Adipose tissue (tissue), 3 donors: ENCODE results near the gene TMEM11. TPM values are rescaled to one million over a fixed set of nuclear protein-coding genes. Genes with fewer than 3 reads are reported as not detected.
"Not testable (repeated sequence)": the region's sequence is repeated elsewhere in the genome, so short reads cannot be mapped to it uniquely, and the experiment has no call there.

ENCODE experiments used
- H3K27ac ChIP-seq: one replicate; pipeline ENCODE4 v1.5.1; 2013; ENCODE audit warnings: low read depth, low read length
- WGBS, 3 donors: extraction: QIAGEN DNeasy Blood & Tissue Kit; methylation state at CpG; one replicate each; pipeline ENCODE4 v1.1.7; 2013; 5-methylcytosine and 5-hydroxymethylcytosine counted together
- polyA plus RNA-seq, 3 donors: library from polyadenylated mRNA; stranded (reverse); fragments of 200-250 nt; gene quantifications; one replicate each; pipeline ENCODE4 v1.2.3, GENCODE V29; 2013
- donor health status: healthy with polysubstance abuse.
- donor health status: Bipolar disorder and iron deficiency.
- donor health status: healthy.

Gene TMEM11
- polyA plus RNA-seq, 3 donors: 17.7 to 39.3 (median 23.8) TPM

GRCh38 chr17:21194703-21195102, 19.3 kb downstream of the TMEM11 start:
- no peak overlapping the region for H3K27ac ChIP-seq
- WGBS, 3 donors: 49 to 69% (median 54%) methylated on average over 5 of the region's 5 CpGs

GRCh38 chr17:21194226-21194625, 19.7 kb downstream of the TMEM11 start:
- 28 to 63% (median 35%) methylated on average over 8 of the region's 8 CpGs for WGBS, 3 donors
- H3K27ac ChIP-seq: no peak overlapping the region

GRCh38 chr17:21193031-21193430, 20.9 kb downstream of the TMEM11 start:
- whole genome bisulfite sequencing, 3 donors: 58 to 87% (median 80%) methylated on average over 5 of the region's 5 CpGs
- H3K27ac ChIP-seq: no peak overlapping the region

DNA sequence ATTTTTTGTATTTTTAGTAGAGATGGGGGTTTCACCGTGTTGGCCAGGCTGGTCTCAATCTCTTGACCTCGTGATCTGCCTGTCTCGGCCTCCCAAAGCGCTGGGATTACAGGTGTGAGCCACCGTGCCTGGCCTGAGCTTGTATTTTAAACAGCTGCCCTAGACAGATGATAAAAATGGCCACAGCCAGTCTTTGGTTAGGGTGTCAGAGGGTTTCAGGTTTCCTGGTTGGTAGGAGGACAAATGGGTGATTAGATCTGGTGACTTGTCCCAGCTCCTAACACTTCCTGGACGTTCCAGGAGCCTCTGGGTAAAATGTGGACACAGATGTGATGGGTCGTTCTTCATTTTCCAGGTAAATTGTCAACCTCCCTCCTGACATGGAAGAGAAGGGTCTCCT, 21.5 kb downstream of the TMEM11 start:
- WGBS, 3 donors: 95 to 97% (median 96%) methylated on average over 7 of the region's 7 CpGs

DNA sequence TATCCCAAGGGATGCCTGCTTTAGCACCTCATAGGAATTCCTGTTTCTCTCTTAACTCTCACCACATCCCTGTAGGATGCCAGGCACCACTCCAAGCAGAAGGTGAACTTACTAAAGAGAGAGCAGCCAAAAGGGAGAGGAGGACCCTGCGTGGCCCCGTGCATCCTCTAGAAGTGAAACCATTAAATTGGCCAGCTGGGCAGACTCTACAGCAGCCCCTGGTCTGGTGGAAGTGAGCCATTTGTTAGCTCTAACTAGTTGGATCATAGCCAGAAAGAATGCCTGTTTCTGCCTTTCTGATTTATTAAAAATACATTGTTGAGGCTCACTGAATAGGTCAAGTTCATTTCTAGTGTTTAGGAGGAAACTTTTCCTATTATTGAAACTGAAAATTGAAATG, 22.3 kb downstream of the TMEM11 start:
- WGBS, 3 donors: 58 to 78% (median 61%) methylated on average over 2 of the region's 2 CpGs
- no peak overlapping the region for H3K27ac ChIP-seq

More for the DNA sequence above, 21.5 kb downstream of the TMEM11 start:
- H3K27ac ChIP-seq: not testable (repeated sequence)

DNA sequence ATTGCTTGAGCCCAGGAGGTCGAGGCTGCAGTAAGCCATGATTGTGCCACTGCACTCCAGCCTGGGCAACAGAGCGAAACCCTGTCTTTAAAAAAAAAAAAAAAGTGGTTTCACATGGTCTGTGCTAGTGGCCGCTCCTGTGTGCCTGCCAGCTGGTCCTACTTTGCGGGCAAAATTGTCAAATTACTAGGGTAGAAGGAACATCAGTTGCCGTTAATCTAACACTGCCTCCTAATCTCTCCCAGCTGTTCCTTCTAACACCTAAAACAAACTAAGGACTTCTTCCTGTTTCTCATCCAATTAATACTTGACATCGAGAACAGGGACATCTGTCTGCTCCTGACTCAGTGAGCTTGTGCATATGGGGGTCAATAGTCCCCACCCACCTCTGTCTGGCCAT, 23.9 kb downstream of the TMEM11 start:
- 93 to 96% (median 95%) methylated on average over 6 of the region's 6 CpGs for WGBS, 3 donors
- H3K27ac ChIP-seq: no peak overlapping the region

DNA sequence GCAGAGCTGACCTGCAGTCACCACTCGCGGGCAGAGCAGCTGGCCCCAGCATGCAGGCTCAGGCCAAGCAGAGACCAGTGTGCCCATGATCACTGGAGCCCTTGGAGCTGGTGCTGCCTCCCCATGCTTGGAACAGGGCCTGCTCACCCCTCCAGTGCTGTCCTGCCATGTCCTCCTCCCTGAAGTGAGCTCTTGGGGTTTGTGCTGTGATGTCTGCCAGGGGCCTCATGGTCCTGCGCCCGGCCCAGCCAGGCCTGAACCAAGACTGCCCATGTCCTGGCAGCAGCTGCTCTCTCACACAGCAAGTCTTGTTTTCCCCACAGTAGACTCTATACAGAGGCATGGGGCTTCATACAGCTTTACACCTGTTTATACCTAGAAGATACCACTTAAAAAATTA, 24.6 kb downstream of the TMEM11 start:
- H3K27ac ChIP-seq: no peak overlapping the region
- 86 to 93% (median 88%) methylated on average over 4 of the region's 4 CpGs for WGBS, 3 donors

DNA sequence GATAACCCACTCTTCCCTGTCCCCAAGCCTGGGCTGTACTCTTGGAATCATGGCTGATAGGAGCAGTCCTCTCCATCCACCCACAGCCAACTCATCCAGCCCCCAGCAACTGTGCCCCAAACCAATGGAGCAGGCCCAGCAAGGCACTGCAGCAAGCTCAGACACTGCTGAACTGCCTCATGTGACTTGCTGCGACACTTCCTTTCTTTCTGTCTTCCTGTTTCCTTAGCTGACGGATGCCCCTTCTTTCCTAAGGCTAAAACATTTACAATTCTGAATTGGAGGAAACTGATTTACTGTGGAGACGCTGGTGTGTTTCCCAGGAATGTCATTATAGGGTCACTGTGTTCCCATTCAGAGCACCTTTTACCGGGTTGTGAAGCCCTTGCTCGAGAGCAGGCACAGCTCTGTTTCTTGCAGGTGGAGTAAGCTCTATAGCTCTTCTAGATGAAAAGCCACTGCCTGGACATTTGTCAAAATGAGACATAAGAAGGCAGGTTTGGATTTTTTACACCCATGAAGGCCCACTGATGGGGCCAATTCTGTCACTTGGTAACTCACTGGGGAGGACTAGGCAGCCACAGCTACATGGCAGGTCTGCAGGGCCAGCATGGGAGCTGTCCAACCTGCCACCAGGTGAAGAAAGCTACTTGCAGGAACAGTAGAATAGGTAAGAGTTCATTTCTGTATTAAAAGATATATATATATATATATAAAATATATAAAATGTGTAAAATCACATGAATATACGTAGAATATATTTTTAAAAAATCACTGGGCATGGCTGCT, 27.4 kb downstream of the TMEM11 start:
- no peak overlapping the region for H3K27ac ChIP-seq
- 67 to 92% (median 67%) methylated on average over 6 of the region's 6 CpGs for WGBS, 3 donors

DNA sequence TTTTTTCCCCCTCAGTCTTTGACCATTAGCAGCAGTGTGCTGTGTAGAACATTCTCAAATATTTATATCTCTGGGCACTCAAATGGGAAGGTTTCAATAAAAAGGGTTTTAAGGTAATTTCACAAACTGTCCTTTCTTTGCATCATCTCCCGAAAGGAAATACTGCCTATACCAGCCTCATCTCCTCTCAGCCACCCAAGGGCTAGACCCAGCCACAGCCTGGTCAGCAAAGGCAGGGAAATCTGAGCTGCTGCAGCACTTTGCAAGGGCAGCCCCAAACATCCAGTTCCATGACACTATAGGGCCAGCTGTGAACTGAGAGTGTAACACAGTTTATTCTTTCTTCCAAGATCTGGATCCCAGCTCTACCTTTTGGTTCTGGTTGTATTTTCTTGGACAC, 28.9 kb downstream of the TMEM11 start:
- no peak overlapping the region for H3K27ac ChIP-seq
- WGBS, 3 donors: 70 to 100% (median 75%) methylated on average over 1 of the region's 1 CpG

DNA sequence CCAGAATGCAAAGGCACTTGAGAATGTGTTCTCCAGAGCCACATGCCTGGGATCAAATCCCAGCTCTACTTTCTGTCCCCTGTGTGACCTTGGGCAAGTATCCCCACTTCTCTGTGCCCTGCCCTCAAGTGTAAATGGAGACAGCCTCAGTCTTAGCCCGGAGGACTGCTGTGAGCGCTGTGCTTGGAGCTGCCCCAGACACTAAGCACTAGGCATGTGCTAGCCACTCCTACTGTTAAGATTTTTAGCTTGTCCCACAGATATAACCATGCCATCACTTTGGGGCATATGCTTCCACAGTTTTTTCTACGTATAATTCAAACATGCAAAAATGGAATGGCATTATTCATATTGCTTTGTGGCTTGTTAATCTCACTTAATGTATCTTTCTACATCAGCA, 29.4 kb downstream of the TMEM11 start:
- H3K27ac ChIP-seq: no peak overlapping the region
- WGBS, 3 donors: 88 to 95% (median 93%) methylated on average over 3 of the region's 3 CpGs

DNA sequence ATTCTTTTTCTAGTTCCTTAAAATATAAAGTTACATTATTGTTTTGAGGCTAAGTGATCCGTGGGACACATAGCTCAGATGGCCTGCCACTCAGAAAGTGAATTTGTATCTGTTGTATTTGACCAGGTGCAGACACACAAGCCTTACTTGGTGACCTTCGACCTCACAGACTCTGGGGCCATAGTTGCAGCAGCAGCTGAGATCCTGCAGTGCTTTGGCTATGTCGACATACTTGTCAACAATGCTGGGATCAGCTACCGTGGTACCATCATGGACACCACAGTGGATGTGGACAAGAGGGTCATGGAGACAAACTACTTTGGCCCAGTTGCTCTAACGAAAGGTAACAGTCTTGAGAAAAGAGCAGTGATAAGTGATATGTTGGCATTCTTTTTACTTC, 30.5 kb downstream of the TMEM11 start:
- WGBS, 3 donors: 68 to 75% (median 71%) methylated on average over 5 of the region's 5 CpGs
- no peak overlapping the region for H3K27ac ChIP-seq

DNA sequence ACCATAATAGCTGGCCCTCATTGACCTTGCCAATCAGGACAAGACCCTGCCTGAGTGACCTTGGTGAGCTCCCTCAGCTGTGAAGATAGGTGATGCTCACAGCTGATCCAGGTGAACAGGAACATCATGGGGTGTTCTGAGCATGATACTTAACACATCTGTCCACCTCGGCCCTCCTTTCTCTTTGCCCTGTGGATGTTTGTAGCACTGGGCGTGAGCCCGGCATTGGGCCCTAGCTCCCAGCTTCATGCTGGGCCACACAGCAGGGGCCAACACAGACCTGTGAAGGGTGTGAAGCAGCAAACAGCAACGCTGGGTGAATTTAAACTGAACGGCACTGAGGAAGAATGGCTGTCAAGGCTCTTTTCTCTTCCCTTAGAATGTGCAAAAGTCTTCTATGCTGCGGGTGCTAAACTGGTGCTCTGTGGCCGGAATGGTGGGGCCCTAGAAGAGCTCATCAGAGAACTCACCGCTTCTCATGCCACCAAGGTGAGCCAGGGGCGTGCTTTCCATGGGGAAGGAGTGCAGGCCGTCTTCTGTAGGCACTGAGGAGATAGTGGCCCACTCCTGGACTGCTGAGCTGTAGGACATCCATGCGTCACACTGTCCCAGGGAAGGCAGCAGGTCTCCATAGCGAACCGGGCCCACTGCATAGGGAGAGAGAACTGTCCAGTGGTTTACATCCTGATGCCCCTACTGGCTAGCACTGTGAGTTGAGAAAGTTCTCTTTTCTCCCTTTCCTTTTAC, 35.9 kb downstream of the TMEM11 start:
- WGBS, 3 donors: 92 to 96% (median 95%) methylated on average over 11 to 13 of the region's 13 CpGs
- H3K27ac ChIP-seq: no peak overlapping the region

- 93 to 98% (median 97%) methylated on average over 8 of the region's 8 CpGs for WGBS, 3 donors
- no peak overlapping the region for H3K27ac ChIP-seq
Observed at GRCh38 chr17:21177401-21177800, 36.6 kb downstream of the TMEM11 start.

GRCh38 chr17:21176773-21177395, 37.1 kb downstream of the TMEM11 start:
- H3K27ac ChIP-seq: no peak overlapping the region
- WGBS, 3 donors: 84 to 86% (median 85%) methylated on average over 12 of the region's 12 CpGs

DNA sequence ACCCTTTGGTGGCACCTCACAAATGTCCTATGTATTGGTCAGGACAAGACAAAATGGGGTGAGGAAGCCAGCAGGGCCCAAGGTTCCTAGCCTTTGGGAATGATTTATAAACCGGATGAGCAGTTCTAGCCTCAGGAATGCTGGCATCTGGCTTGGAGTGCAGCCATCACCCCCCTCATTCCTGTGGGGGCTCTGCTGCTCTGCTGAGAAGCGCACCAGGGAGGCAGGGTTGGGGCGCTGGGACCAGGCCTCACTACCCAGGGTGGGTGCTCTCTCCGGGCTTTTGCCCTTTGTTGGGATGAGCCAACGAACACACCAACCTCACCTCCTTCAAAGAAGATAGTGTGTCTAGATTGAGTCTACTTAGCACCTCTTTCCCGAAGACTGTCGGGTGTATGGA, 39.2 kb downstream of the TMEM11 start:
- 89 to 93% (median 91%) methylated on average over 7 of the region's 7 CpGs for WGBS, 3 donors
- no peak overlapping the region for H3K27ac ChIP-seq

GRCh38 chr17:21174186-21174585, 39.8 kb downstream of the TMEM11 start:
- 89 to 91% (median 90%) methylated on average over 8 of the region's 8 CpGs for WGBS, 3 donors
- H3K27ac ChIP-seq: no peak overlapping the region

DNA sequence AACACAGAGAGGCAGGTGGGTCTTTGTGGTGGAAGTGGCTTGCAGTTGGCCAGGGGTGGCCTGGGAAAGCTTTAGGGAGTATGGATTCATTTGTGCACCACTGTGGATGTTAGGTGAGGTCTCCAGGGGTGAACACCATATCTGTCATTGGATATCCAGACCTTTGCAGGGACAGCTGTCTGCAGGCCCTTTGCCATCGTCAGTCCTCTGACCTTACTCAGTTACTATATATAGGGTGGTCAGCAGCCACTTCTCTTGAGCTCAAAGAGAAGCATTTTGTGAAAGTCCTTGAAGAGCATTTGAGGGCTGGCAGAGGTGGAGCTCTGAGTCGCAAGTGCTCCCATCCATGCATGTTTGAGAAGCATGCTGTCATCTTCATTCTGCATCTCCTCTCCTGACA, 40.4 kb downstream of the TMEM11 start:
- no peak overlapping the region for H3K27ac ChIP-seq
- WGBS, 3 donors: 92 to 98% (median 95%) methylated on average over 2 of the region's 2 CpGs

DNA sequence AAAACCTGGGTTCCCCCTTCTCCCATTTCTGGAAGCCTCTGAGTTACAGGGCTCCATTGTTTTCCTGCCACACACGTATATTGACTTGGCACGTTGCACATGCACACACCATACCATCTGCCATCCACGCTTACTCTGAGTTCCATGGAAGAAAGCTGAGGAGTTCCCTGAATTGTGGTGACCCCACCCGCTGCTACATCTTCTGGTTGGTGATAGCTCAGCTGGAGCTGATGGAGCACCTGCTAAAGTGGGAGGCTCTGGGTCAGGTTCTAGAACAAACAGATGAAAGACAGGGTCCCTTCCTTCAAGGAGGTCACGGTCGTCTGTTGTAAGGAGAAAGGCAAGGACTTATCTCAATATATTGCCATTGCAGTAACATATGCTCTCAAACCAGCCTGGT, 41.1 kb downstream of the TMEM11 start:
- 93 to 96% (median 94%) methylated on average over 6 of the region's 6 CpGs for WGBS, 3 donors
- H3K27ac ChIP-seq: no peak overlapping the region

DNA sequence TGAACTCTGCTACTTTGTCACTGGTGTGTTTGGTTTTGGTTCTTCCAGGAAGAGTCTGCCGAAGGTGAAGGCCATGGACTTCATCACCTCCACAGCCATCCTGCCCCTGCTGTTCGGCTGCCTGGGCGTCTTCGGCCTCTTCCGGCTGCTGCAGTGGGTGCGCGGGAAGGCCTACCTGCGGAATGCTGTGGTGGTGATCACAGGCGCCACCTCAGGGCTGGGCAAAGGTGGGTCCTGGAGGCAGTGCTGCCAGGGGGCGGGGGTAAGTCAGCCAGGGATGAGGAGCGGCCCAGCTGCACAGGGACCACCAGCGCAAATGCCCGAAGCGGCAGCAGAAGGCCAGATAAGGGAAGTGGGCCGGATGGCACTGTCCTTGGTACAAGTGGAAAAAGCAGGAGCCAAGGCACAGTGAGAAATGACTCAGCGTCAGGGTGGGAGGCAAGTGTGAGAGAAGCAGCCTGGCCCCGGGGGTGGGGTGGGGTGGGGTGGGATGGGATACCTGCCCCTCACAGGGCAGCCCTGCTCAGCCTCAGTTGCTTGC, 41.9 kb downstream of the TMEM11 start:
- 92 to 98% (median 93%) methylated on average over 17 of the region's 17 CpGs for WGBS, 3 donors
- no peak overlapping the region for H3K27ac ChIP-seq
